Esophagus muscularis mucosa (tissue), 4 donors: Measurements from ENCODE around the gene ESRRB.

ENCODE experiments used
- EP300 ChIP-seq: sonication (generic); formaldehyde crosslinking; IDR thresholded peaks from one replicate; pipeline ENCODE4 v1.6.1; 2017; ENCODE audit warnings: antibody characterized with exemption
- POLR2A ChIP-seq: fragments of 450-650 bp; IDR thresholded peaks from one replicate; pipeline ENCODE4 v1.6.1; 2017; ENCODE audit warnings: antibody characterized with exemption, moderate library complexity, mild to moderate bottlenecking, low read depth
- POLR2AphosphoS5 ChIP-seq, 2 donors: sonication (generic); formaldehyde crosslinking; IDR thresholded peaks; one replicate each; pipeline ENCODE4 v1.6.1; 2017; ENCODE audit warnings: antibody characterized with exemption in 2 of 2
- TF ChIP-seq, protein P1 (sequence below), 3 experiments: fragments of 200-600 bp in 2 of 3; fragments of 450-650 bp in 1 of 3; sonication (generic) in 2 of 3; IDR thresholded peaks; one replicate each; pipeline ENCODE4 v1.5.1; 2017 to 2019; ENCODE audit warnings: antibody characterized with exemption in 3 of 3, mild to moderate bottlenecking in 2 of 3, moderate library complexity in 1 of 3

DNA sequence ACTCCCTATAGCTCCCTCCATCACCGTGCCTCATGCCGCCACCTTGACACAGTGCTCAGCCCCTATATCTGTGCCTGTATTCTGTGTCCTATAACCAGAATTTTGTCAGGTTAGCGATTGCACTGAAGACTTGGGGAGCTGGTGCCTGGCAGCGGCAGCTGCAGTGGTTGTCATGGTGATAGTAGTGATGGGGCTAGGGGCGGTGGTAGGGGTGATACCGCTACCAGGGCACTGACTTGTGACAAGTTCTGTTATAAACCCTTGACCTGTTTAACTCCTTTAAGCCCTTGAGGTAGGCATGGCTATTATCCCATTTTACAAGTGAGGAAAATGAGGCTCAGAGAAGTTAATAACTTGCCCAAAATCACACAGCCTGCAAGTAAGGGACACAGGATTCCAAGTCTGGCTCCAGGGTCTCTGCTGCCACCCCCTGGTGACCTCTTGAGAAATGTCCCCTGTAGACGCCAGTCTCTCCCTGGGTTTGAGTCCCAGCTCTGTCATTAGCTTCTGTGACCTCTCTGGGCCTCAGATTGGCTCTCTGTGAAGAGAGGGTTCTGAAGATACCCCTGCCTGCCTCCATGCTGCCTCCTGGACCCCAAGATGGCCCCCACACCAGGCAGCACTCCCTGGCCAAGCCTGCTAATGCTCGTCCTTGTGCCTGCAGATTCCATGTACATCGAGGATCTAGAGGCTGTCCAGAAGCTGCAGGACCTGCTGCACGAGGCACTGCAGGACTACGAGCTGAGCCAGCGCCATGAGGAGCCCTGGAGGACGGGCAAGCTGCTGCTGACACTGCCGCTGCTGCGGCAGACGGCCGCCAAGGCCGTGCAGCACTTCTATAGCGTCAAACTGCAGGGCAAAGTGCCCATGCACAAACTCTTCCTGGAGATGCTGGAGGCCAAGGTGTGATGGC lies 121.9 kb downstream of the ESRRB start:
- TF ChIP-seq, protein P1, sequence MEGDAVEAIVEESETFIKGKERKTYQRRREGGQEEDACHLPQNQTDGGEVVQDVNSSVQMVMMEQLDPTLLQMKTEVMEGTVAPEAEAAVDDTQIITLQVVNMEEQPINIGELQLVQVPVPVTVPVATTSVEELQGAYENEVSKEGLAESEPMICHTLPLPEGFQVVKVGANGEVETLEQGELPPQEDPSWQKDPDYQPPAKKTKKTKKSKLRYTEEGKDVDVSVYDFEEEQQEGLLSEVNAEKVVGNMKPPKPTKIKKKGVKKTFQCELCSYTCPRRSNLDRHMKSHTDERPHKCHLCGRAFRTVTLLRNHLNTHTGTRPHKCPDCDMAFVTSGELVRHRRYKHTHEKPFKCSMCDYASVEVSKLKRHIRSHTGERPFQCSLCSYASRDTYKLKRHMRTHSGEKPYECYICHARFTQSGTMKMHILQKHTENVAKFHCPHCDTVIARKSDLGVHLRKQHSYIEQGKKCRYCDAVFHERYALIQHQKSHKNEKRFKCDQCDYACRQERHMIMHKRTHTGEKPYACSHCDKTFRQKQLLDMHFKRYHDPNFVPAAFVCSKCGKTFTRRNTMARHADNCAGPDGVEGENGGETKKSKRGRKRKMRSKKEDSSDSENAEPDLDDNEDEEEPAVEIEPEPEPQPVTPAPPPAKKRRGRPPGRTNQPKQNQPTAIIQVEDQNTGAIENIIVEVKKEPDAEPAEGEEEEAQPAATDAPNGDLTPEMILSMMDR (IDR thresholded peaks at IDR 0.05): no peak
- TF ChIP-seq POLR2A: no peak
- TF ChIP-seq EP300: no peak
- no peak for TF ChIP-seq POLR2AphosphoS5 (IDR thresholded peaks at IDR 0.05)
